HAP-1 (cell line): ENCODE measurements around the gene RNF220.

Source experiments
- DNase-seq, 2 experiments: peaks; one replicate each; pipeline ENCODE4 v3.0.0-alpha.2; 2016 to 2020; ENCODE audit warnings: low spot score in 2 of 2
- H3K27me3 ChIP-seq: fragments of 250-450 bp; sonication (Bioruptor Pico); 2 replicates; pipeline ENCODE4 v1.5.1; 2020; ENCODE audit warnings: low read depth, mild to moderate bottlenecking, moderate library complexity
- H3K36me3 ChIP-seq: fragments of 250-450 bp; sonication (Bioruptor Pico); replicated peaks from 2 replicates; pipeline ENCODE4 v1.5.1; 2020; ENCODE audit warnings: mild to moderate bottlenecking
- H3K4me1 ChIP-seq: fragments of 250-450 bp; sonication (Bioruptor Pico); 2 replicates; pipeline ENCODE4 v1.5.1; 2020; ENCODE audit warnings: mild to moderate bottlenecking
- H3K4me3 ChIP-seq: fragments of 250-450 bp; sonication (Bioruptor Pico); 2 replicates; pipeline ENCODE4 v1.5.1; 2020; ENCODE audit warnings: mild to moderate bottlenecking, moderate library complexity
- H3K9me3 ChIP-seq: fragments of 250-450 bp; sonication (Bioruptor Pico); 2 replicates; pipeline ENCODE4 v1.5.1; 2020; ENCODE audit warnings: mild to moderate bottlenecking, moderate library complexity
- in situ Hi-C: fragments of 300-500 bp; cut with MboI; formaldehyde crosslinking; loops from 3 replicates; pipeline ENCODE4 v1.14.3; 2020; ENCODE audit warnings: low sequenced_read_pairs, inconsistent platforms, mixed read lengths

The RNF220 gene

GRCh38 chr1:44472620-44473525, 67.8 kb downstream of the RNF220 start:
- Histone ChIP-seq H3K36me3 (no peaks in the 10 kb centered on the region), H3K4me3 (no peak overlapping the region), H3K27me3 (no peaks in the 10 kb centered on the region), H3K9me3 (no peaks in the 10 kb centered on the region), H3K4me1 (peaks cover 26% of the 10 kb centered on the region)
- in situ Hi-C loops, result no loop called here
- peak in 1 of 2 experiments; percentile 31 for DNase-seq

DNA sequence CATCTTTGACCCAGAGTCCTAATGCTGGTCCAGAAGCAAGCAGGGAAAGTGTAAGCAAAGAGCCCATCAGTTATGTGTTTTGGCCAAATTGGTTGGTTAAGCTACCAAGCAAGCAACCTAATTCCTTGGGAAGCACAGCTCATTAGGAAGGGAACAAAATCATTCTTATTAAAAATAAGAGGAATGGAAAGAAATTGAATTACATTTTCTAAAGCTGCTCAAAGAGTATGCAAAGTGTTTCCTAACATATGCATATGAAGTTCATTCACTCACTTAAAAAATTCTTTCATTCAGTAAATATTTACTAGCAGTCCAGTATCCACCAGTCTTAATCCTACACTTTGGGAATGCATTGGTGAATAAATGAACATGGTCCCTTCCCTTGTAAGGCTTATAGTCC, 71.8 kb downstream of the RNF220 start:
- peaks cover 32% of the 10 kb centered on the region for H3K4me1 ChIP-seq
- H3K27me3 ChIP-seq, result no peaks in the 10 kb centered on the region
- no peaks in the 10 kb centered on the region for H3K9me3 ChIP-seq
- DNase-seq, result peak in 1 of 2 experiments; percentile 97
- in situ Hi-C loops, result no loop called here
- H3K36me3 ChIP-seq, result no peaks in the 10 kb centered on the region
- no peak overlapping the region for H3K4me3 ChIP-seq

GRCh38 chr1:44481701-44482100, 76.6 kb downstream of the RNF220 start:
- peaks cover 29% of the 10 kb centered on the region for H3K4me1 ChIP-seq

GRCh38 chr1:44483089-44483874, 78.2 kb downstream of the RNF220 start:
- H3K27me3 ChIP-seq, result no peaks in the 10 kb centered on the region
- H3K36me3 ChIP-seq, result no peaks in the 10 kb centered on the region
- in situ Hi-C loops, result no loop called here
- no peak overlapping the region for H3K4me3 ChIP-seq
- H3K4me1 ChIP-seq, result peaks cover 20% of the 10 kb centered on the region
- no peak for DNase-seq
- H3K9me3 ChIP-seq, result no peaks in the 10 kb centered on the region

More at GRCh38 chr1:44481701-44482100, 76.6 kb downstream of the RNF220 start:
- in situ Hi-C loops, result no loop called here
- no peaks in the 10 kb centered on the region for H3K9me3 ChIP-seq
- no peaks in the 10 kb centered on the region for H3K27me3 ChIP-seq
- no peak overlapping the region for H3K4me3 ChIP-seq
- DNase-seq, result no peak
- no peaks in the 10 kb centered on the region for H3K36me3 ChIP-seq

GRCh38 chr1:44484155-44484688, 79.2 kb downstream of the RNF220 start:
- DNase-seq, result peak in 1 of 2 experiments; percentile 19
- Histone ChIP-seq H3K4me1 (peaks cover 20% of the 10 kb centered on the region), H3K9me3 (no peaks in the 10 kb centered on the region), H3K27me3 (no peaks in the 10 kb centered on the region), H3K36me3 (no peaks in the 10 kb centered on the region), H3K4me3 (no peak overlapping the region)
- in situ Hi-C loops, result no loop called here

- in situ Hi-C loops, result no loop called here
- Histone ChIP-seq H3K9me3 (no peaks in the 10 kb centered on the region), H3K4me3 (no peak overlapping the region), H3K36me3 (no peaks in the 10 kb centered on the region), H3K27me3 (no peaks in the 10 kb centered on the region), H3K4me1 (peaks cover 20% of the 10 kb centered on the region)
- DNase-seq, result peak; percentile 39 to 63
These were observed 80.3 kb downstream of the RNF220 start for GRCh38 chr1:44485229-44485933.

- H3K27me3 ChIP-seq, result no peaks in the 10 kb centered on the region
- no peak for DNase-seq
- H3K9me3 ChIP-seq, result no peaks in the 10 kb centered on the region
- no peak overlapping the region for H3K4me3 ChIP-seq
- H3K4me1 ChIP-seq, result peaks cover 20% of the 10 kb centered on the region
- H3K36me3 ChIP-seq, result no peaks in the 10 kb centered on the region
- in situ Hi-C loops, result no loop called here
These were observed 80.9 kb downstream of the RNF220 start for GRCh38 chr1:44485934-44486460.

- H3K4me1 ChIP-seq, result peaks cover 14% of the 10 kb centered on the region
- no peak overlapping the region for H3K4me3 ChIP-seq
- in situ Hi-C loops, result no loop called here
- no peaks in the 10 kb centered on the region for H3K9me3 ChIP-seq
- no peaks in the 10 kb centered on the region for H3K27me3 ChIP-seq
- H3K36me3 ChIP-seq, result no peaks in the 10 kb centered on the region
- DNase-seq, result no peak
These were observed 84.4 kb downstream of the RNF220 start for GRCh38 chr1:44489481-44489880.

DNA sequence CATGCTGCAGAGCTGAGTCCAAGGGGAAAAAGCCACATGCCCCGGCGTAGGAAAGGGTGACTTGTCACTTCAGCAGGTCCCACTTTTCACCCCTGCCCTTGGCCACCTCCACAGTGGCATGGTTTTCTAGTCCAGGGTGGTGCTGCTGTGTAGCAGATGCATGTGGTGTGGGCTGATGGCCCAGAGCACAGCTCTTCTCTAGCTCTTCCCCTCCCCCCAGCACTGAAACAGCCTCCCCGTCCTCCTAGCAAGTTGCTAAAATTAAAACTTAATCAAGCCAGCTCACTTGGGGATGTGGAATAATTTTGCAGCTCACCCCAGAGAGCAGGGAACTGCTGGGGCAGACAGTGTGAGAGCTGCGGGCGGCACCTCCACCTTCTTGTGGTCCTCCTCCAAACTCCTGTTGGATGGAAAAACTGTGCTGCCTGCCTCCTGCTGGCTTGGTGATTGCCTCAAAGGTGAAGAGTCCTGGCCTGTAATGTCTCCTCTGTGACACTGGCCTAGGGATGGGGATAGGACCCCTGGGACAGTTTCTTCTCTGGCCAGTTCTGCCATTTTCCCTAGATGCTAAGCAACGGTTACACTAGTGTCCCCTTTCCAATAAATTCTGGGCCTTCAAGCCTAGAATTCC, 91.6 kb downstream of the RNF220 start:
- no peak for DNase-seq
- H3K27me3 ChIP-seq, result no peaks in the 10 kb centered on the region
- no peaks in the 10 kb centered on the region for H3K9me3 ChIP-seq
- peaks cover 19% of the 10 kb centered on the region for H3K4me1 ChIP-seq
- no peak overlapping the region for H3K4me3 ChIP-seq
- H3K36me3 ChIP-seq, result no peaks in the 10 kb centered on the region
- in situ Hi-C loops, result no loop called here

DNA sequence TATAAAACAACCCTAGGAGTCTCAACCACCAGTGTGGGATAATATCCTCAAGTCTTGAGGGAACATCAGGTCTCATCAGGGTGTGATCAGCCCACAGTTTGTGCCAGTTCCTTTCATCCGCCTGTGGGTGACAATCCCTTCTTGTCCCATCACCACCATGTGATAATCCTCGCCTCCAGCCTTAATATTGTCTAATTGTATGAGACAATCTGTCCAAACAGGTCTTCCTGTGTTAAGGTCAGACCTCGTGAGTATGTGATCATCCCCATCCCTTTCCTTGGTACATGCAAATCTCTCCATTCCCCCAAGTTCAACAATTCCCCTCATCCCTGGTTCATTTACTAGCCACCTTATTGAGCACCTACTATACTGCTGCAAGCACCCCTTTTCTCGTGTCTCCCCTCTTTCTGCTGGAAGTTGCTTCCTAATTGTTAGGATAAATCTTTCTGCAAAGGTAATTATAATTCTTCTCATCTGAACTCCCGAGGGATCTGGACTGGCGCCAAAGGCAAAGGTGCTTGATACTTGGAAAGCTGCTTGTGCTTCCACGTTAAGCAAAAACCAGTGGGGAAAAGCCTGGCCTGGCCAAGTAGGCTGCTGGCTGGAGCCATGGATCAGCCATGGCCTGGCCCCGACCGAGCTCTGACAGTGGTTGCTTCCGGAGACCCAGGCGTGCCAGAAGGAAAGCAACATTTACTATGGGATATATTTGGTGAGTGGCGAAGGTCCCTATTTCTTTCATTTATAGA, 92.5 kb downstream of the RNF220 start:
- Histone ChIP-seq H3K4me3 (no peak overlapping the region), H3K27me3 (no peaks in the 10 kb centered on the region), H3K4me1 (peaks cover 28% of the 10 kb centered on the region), H3K9me3 (no peaks in the 10 kb centered on the region), H3K36me3 (no peaks in the 10 kb centered on the region)
- in situ Hi-C loops, result no loop called here
- DNase-seq, result no peak

DNA sequence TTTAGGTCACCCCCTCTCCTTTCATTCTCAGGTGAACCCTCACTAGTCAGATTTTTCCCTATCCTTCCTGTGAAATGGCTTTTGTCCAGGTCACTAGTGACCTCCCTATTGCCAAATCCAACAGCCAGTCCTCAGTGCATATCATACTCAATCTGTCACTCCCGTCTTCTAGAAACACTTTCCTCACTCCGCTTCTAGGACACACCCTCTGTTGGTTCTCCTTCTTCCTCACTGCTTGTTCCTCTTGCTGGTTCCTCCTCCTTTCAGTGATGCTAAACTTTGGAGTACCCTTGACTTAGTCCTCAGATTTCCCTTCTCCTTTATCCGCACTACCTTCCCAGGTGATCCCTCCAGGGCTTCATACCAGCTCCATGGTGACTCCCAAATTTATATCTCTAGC, 94.3 kb downstream of the RNF220 start:
- Histone ChIP-seq H3K4me1 (peaks cover 31% of the 10 kb centered on the region), H3K36me3 (no peaks in the 10 kb centered on the region), H3K4me3 (no peak overlapping the region), H3K27me3 (no peaks in the 10 kb centered on the region), H3K9me3 (no peaks in the 10 kb centered on the region)
- DNase-seq, result no peak
- in situ Hi-C loops, result no loop called here

GRCh38 chr1:44500181-44501046, 95.4 kb downstream of the RNF220 start:
- in situ Hi-C loops, result loop anchor here (5.0 kb wide), 1 partner anchor 93 kb away; the partner anchor contains the start of gene RNF220
- peak; percentile 87 to 91 for DNase-seq
- Histone ChIP-seq H3K4me3 (peak overlapping the region; percentile 15), H3K36me3 (no peaks in the 10 kb centered on the region), H3K9me3 (no peaks in the 10 kb centered on the region), H3K4me1 (peaks cover 31% of the 10 kb centered on the region), H3K27me3 (no peaks in the 10 kb centered on the region)
